Caco-2 (cell line): ENCODE measurements around the gene TMEM184B. TPM values are rescaled to one million over a fixed set of nuclear protein-coding genes. Genes with fewer than 3 reads are reported as not detected.

Experiments used
- BruUV-seq: library from RNA; stranded (reverse); fragments of 400-500 nt; replicated peaks from 2 replicates; lab custom pipeline; 2021; lab: Mats Ljungman, UMichigan
- CTCF ChIA-PET: fragments of 300-600 bp; sonication (Branson Sonifier 250); formaldehyde crosslinking; loops from one replicate; lab custom pipeline; 2022; ENCODE audit warnings: antibody characterized with exemption; lab: Charles Lee
- POLR2A ChIA-PET: fragments of 300-600 bp; sonication (Branson Sonifier 250); formaldehyde crosslinking; loops from one replicate; lab custom pipeline; 2022; ENCODE audit warnings: antibody characterized with exemption; lab: Charles Lee
- DNase-seq, 2 experiments: peaks; one replicate each; pipeline versions ENCODE4 v3.0.0 to v3.0.0-alpha.2; 2020 to 2022
- H3K27me3 ChIP-seq: replicated peaks from 2 replicates; pipeline ENCODE4 v1.6.0; 2011; ENCODE audit warnings: low read length; ENCODE audit not compliant: control insufficient read depth, insufficient read depth
- H3K36me3 ChIP-seq: 2 replicates; pipeline ENCODE4 v1.5.1; 2011; ENCODE audit warnings: low read length; ENCODE audit not compliant: control insufficient read depth, insufficient read depth
- H3K4me1 ChIP-seq: fragments of 250-450 bp; sonication (Bioruptor Pico); 2 replicates; pipeline ENCODE4 v1.5.1; 2020; ENCODE audit warnings: mild to moderate bottlenecking
- H3K4me3 ChIP-seq: 2 replicates; pipeline ENCODE4 v1.5.1; 2011; ENCODE audit warnings: low read depth, mild to moderate bottlenecking, control low read depth, low read length
- H3K9me3 ChIP-seq: fragments of 250-450 bp; sonication (Bioruptor Pico); 2 replicates; pipeline ENCODE4 v1.5.1; 2020; ENCODE audit warnings: mild to moderate bottlenecking, moderate library complexity
- H3K27ac Mint-ChIP-seq: one replicate; pipeline ENCODE4 v1.8.0; 2022; ENCODE audit warnings: mixed read lengths; ENCODE audit not compliant: unreplicated experiment
- H3K27me3 Mint-ChIP-seq: one replicate; pipeline ENCODE4 v1.8.0; 2022; ENCODE audit warnings: mixed read lengths; ENCODE audit not compliant: insufficient read depth, unreplicated experiment
- H3K36me3 Mint-ChIP-seq: one replicate; pipeline ENCODE4 v1.8.0; 2022; ENCODE audit warnings: mild to moderate bottlenecking, mixed read lengths; ENCODE audit not compliant: insufficient read depth, unreplicated experiment
- H3K4me1 Mint-ChIP-seq: one replicate; pipeline ENCODE4 v1.8.0; 2022; ENCODE audit warnings: low read depth, mixed read lengths; ENCODE audit not compliant: unreplicated experiment
- H3K4me3 Mint-ChIP-seq: one replicate; pipeline ENCODE4 v1.8.0; 2022; ENCODE audit warnings: mild to moderate bottlenecking, moderate library complexity, mixed read lengths; ENCODE audit not compliant: unreplicated experiment
- H3K9me3 Mint-ChIP-seq: one replicate; pipeline ENCODE4 v1.8.0; 2022; ENCODE audit warnings: mixed read lengths; ENCODE audit not compliant: unreplicated experiment
- intact Hi-C: fragments of 100-400 bp; cut with micrococcal nuclease; formaldehyde crosslinking; loops from one replicate; pipeline ENCODE4 v1.10.0; 2022; ENCODE audit not compliant: unreplicated experiment
- total RNA-seq: library from RNA; stranded (reverse); gene quantifications from 2 replicates; pipeline ENCODE4 v1.2.3, GENCODE V29; 2022
- TF ChIP-seq, protein P1 (sequence below), 2 experiments: fragments of 200-600 bp in 1 of 2; IDR thresholded peaks; 1 replicate in 1 of 2; 2 replicates in 1 of 2; pipeline versions ENCODE4 v1.5.1 to v1.8.0; 2011 to 2022; ENCODE audit warnings: antibody characterized with exemption in 1 of 2, control low read depth in 1 of 2, inconsistent platforms in 1 of 2, low read depth in 1 of 2, low read length in 1 of 2, mild to moderate bottlenecking in 1 of 2, moderate library complexity in 1 of 2; ENCODE audit not compliant: insufficient read depth in 1 of 2, severe bottlenecking in 1 of 2, unreplicated experiment in 1 of 2

Gene TMEM184B
- total RNA-seq, 1 experiment from 2014 or later, result 53.3 TPM

DNA sequence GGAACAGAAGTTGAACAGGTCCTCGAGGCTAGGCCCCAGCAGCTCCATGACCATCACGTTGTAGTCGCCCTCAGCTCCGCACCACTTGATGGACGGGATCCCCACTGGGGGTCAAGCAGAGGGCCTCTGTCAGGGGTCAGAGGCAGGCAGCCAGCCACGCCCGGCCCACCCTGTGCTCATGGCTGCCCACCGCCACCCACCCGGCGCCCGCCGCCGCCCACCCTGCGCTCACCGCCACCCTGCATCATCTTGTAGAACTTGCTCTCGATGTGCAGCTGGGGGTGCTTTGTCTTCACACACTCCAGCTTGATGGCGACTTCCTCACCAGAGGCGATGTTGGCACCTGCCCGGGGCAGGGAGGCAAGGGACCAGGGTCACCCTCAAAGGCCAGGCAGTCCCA is 30.1 kb upstream of the TMEM184B start:
- DNase-seq, result no peak
- no peaks in the 10 kb centered on the region for H3K4me1 Mint-ChIP-seq
- BruUV-seq, result no TSS peak
- H3K9me3 Mint-ChIP-seq, result no peaks in the 10 kb centered on the region
- intact Hi-C loops, result no loop called here
- Histone ChIP-seq H3K36me3 (peaks cover 4% of the 10 kb centered on the region), H3K4me3 (no peak overlapping the region), H3K4me1 (no peaks in the 10 kb centered on the region), H3K9me3 (no peaks in the 10 kb centered on the region), H3K27me3 (no peaks in the 10 kb centered on the region)
- CTCF ChIA-PET, result no interaction called here
- H3K36me3 Mint-ChIP-seq, result peaks cover 76% of the 10 kb centered on the region
- no peak overlapping the region for H3K4me3 Mint-ChIP-seq
- H3K27ac Mint-ChIP-seq, result no peak overlapping the region
- H3K27me3 Mint-ChIP-seq, result no peaks in the 10 kb centered on the region
- POLR2A ChIA-PET, result no interaction called here
- TF ChIP-seq, protein P1, sequence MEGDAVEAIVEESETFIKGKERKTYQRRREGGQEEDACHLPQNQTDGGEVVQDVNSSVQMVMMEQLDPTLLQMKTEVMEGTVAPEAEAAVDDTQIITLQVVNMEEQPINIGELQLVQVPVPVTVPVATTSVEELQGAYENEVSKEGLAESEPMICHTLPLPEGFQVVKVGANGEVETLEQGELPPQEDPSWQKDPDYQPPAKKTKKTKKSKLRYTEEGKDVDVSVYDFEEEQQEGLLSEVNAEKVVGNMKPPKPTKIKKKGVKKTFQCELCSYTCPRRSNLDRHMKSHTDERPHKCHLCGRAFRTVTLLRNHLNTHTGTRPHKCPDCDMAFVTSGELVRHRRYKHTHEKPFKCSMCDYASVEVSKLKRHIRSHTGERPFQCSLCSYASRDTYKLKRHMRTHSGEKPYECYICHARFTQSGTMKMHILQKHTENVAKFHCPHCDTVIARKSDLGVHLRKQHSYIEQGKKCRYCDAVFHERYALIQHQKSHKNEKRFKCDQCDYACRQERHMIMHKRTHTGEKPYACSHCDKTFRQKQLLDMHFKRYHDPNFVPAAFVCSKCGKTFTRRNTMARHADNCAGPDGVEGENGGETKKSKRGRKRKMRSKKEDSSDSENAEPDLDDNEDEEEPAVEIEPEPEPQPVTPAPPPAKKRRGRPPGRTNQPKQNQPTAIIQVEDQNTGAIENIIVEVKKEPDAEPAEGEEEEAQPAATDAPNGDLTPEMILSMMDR (IDR thresholded peaks at IDR 0.05; ENCODE audit: insufficient read depth in 1 of 2, low read depth in 1 of 2, low read length in 1 of 2, severe bottlenecking in 1 of 2, unreplicated experiment in 1 of 2), result no peak

DNA sequence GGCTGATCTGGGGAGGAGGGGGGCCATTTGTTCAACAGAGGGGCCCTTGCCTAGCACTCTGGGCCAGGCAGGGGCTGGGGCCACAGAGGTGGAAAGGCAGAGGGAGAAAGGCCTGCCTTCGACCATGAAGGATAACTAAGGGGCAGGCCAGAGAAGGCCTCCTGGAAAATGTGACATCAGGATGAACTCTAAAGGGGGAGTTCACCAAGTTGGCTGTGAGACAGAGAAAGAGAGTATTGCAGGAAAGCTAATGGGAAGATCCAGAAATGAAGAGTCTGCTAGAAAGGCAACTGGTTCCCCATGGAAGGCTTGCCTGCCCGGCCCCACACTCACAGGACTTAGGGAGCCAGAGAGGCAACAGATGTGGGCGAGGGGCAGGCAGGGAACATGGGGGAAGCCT is 28.1 kb upstream of the TMEM184B start:
- intact Hi-C loops, result no loop called here
- no peak overlapping the region for H3K4me3 Mint-ChIP-seq
- H3K27me3 Mint-ChIP-seq, result no peaks in the 10 kb centered on the region
- Histone ChIP-seq H3K4me3 (no peak overlapping the region), H3K4me1 (no peaks in the 10 kb centered on the region), H3K9me3 (no peaks in the 10 kb centered on the region), H3K36me3 (peaks cover 6% of the 10 kb centered on the region), H3K27me3 (no peaks in the 10 kb centered on the region)
- TF ChIP-seq, protein P1 (IDR thresholded peaks at IDR 0.05; ENCODE audit: insufficient read depth in 1 of 2, low read depth in 1 of 2, low read length in 1 of 2, severe bottlenecking in 1 of 2, unreplicated experiment in 1 of 2), result no peak
- DNase-seq, result no peak
- H3K36me3 Mint-ChIP-seq, result peaks cover 94% of the 10 kb centered on the region
- H3K9me3 Mint-ChIP-seq, result no peaks in the 10 kb centered on the region
- H3K27ac Mint-ChIP-seq, result peak overlapping the region; percentile 12
- CTCF ChIA-PET, result no interaction called here
- BruUV-seq, result no TSS peak
- no peaks in the 10 kb centered on the region for H3K4me1 Mint-ChIP-seq
- POLR2A ChIA-PET, result no interaction called here

DNA sequence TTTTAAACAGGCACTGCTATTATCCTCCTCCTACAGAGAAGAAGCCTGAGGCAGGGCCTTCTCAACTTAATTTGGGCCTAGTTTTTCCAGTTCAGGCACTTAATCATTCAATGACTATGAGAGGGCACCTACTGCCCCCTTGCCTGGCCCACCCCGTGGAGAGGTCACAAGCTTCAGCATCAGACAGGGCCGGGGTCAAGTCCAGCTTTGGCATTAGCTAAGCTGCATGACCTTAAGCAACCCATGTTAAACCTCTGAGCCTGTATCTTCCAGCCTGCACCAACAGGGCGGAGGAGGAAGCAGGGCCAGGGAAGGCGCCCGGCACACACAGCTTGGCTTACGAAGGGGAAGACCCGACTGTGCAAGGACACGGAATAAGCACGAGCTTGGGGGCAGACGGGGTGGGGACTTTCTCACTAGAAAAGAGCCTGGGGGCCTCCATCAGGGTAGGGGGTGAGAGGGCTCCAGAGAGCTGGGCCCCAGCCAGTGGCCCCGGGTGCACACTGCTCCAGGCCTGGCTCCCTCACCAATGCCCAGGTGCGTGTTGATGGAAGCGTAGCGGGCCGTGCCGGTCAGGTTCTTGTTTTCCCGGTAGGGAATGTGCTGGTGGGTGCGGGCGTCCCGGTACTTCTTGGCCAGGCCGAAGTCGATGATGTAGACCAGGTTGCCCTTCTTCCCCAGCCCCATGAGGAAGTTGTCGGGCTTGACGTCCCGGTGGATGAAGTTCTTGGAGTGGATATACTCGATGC is 27.6 kb upstream of the TMEM184B start:
- H3K4me1 Mint-ChIP-seq, result no peaks in the 10 kb centered on the region
- TF ChIP-seq, protein P1 (IDR thresholded peaks at IDR 0.05; ENCODE audit: insufficient read depth in 1 of 2, low read depth in 1 of 2, low read length in 1 of 2, severe bottlenecking in 1 of 2, unreplicated experiment in 1 of 2), result no peak
- no peaks in the 10 kb centered on the region for H3K27me3 ChIP-seq
- peaks cover 6% of the 10 kb centered on the region for H3K36me3 ChIP-seq
- peaks cover 94% of the 10 kb centered on the region for H3K36me3 Mint-ChIP-seq
- H3K27me3 Mint-ChIP-seq, result no peaks in the 10 kb centered on the region
- no TSS peak for BruUV-seq
- ChIA-PET POLR2A (no interaction called here), CTCF (no interaction called here)
- intact Hi-C loops, result no loop called here
- H3K9me3 Mint-ChIP-seq, result no peaks in the 10 kb centered on the region
- peak overlapping the region; percentile 12 for H3K27ac Mint-ChIP-seq
- H3K4me3 Mint-ChIP-seq, result no peak overlapping the region
- no peaks in the 10 kb centered on the region for H3K9me3 ChIP-seq
- H3K4me1 ChIP-seq, result no peaks in the 10 kb centered on the region
- no peak overlapping the region for H3K4me3 ChIP-seq
- no peak for DNase-seq
